Measurements from ENCODE around the gene SATB1. TPM values are rescaled to one million over a fixed set of nuclear protein-coding genes. Genes with fewer than 3 reads are reported as not detected.
"Not testable (repeated sequence)": the region's sequence is repeated elsewhere in the genome, so short reads cannot be mapped to it uniquely, and the experiment has no call there.

SATB1 gene
- polyA plus RNA-seq, 1 donor, result 27.2 TPM

GRCh38 chr3:18334837-18335601 is 90.1 kb downstream of the SATB1 start:
- Histone ChIP-seq H3K4me1 (ENCODE audit: control insufficient read depth, insufficient read depth, low read length) (no peaks in the 10 kb centered on the region), H3K27ac (ENCODE audit: low read length) (no peak overlapping the region), H3K36me3 (ENCODE audit: control insufficient read depth, insufficient read depth, low read length) (no peaks in the 10 kb centered on the region), H3K27me3 (ENCODE audit: control insufficient read depth, insufficient read depth, low read length) (no peaks in the 10 kb centered on the region), H3K4me3 (ENCODE audit: low read length) (no peak overlapping the region), H3K9me3 (ENCODE audit: control insufficient read depth, low read depth, low read length) (no peaks in the 10 kb centered on the region)
- DNase-seq, result no peak

GRCh38 chr3:18330772-18331441 is 94.2 kb downstream of the SATB1 start:
- H3K9me3 ChIP-seq (ENCODE audit: control insufficient read depth, low read depth, low read length); H3K36me3 ChIP-seq (ENCODE audit: control insufficient read depth, insufficient read depth, low read length); H3K27me3 ChIP-seq (ENCODE audit: control insufficient read depth, insufficient read depth, low read length); H3K4me3 ChIP-seq (ENCODE audit: low read length); H3K4me1 ChIP-seq (ENCODE audit: control insufficient read depth, insufficient read depth, low read length); H3K27ac ChIP-seq (ENCODE audit: low read length): not testable (repeated sequence)
- no CpG with 5 or more reads among the region's 25 CpGs for WGBS (ENCODE audit: insufficient coverage, low lambda C conversion rate)
- DNase-seq, result peak in 1 of 2 donors; percentile 17

GRCh38 chr3:18308096-18308650 is 117.0 kb downstream of the SATB1 start:
- Histone ChIP-seq H3K27ac (ENCODE audit: low read length) (no peak overlapping the region), H3K36me3 (ENCODE audit: control insufficient read depth, insufficient read depth, low read length) (no peaks in the 10 kb centered on the region), H3K27me3 (ENCODE audit: control insufficient read depth, insufficient read depth, low read length) (no peaks in the 10 kb centered on the region), H3K9me3 (ENCODE audit: control insufficient read depth, low read depth, low read length) (peaks cover 3% of the 10 kb centered on the region), H3K4me1 (ENCODE audit: control insufficient read depth, insufficient read depth, low read length) (no peaks in the 10 kb centered on the region), H3K4me3 (ENCODE audit: low read length) (no peak overlapping the region)
- DNase-seq, result no peak
- WGBS (ENCODE audit: insufficient coverage, low lambda C conversion rate), result 57% methylated on average over 5 of the region's 5 CpGs

- Histone ChIP-seq H3K9me3 (ENCODE audit: control insufficient read depth, low read depth, low read length) (peaks cover 2% of the 10 kb centered on the region), H3K27ac (ENCODE audit: low read length) (no peak overlapping the region), H3K36me3 (ENCODE audit: control insufficient read depth, insufficient read depth, low read length) (no peaks in the 10 kb centered on the region), H3K27me3 (ENCODE audit: control insufficient read depth, insufficient read depth, low read length) (no peaks in the 10 kb centered on the region), H3K4me1 (ENCODE audit: control insufficient read depth, insufficient read depth, low read length) (no peaks in the 10 kb centered on the region), H3K4me3 (ENCODE audit: low read length) (no peak overlapping the region)
- no CpG with 5 or more reads among the region's 1 CpG for WGBS (ENCODE audit: insufficient coverage, low lambda C conversion rate)
- DNase-seq, result no peak
These were observed 117.6 kb downstream of the SATB1 start for GRCh38 chr3:18307529-18307928.

GRCh38 chr3:18302517-18302916 is 122.6 kb downstream of the SATB1 start:
- Histone ChIP-seq H3K36me3 (ENCODE audit: control insufficient read depth, insufficient read depth, low read length) (no peaks in the 10 kb centered on the region), H3K4me1 (ENCODE audit: control insufficient read depth, insufficient read depth, low read length) (no peaks in the 10 kb centered on the region), H3K4me3 (ENCODE audit: low read length) (no peak overlapping the region), H3K9me3 (ENCODE audit: control insufficient read depth, low read depth, low read length) (no peaks in the 10 kb centered on the region), H3K27me3 (ENCODE audit: control insufficient read depth, insufficient read depth, low read length) (no peaks in the 10 kb centered on the region), H3K27ac (ENCODE audit: low read length) (no peak overlapping the region)
- DNase-seq, result no peak
- 80% methylated on average over 1 of the region's 1 CpG for WGBS (ENCODE audit: insufficient coverage, low lambda C conversion rate)

- no peak for DNase-seq
- H3K9me3 ChIP-seq (ENCODE audit: control insufficient read depth, low read depth, low read length), result peaks cover under 1% of the 10 kb centered on the region
- H3K27ac ChIP-seq (ENCODE audit: low read length), result no peak overlapping the region
- no peaks in the 10 kb centered on the region for H3K36me3 ChIP-seq (ENCODE audit: control insufficient read depth, insufficient read depth, low read length)
- no peak overlapping the region for H3K4me3 ChIP-seq (ENCODE audit: low read length)
- WGBS (ENCODE audit: insufficient coverage, low lambda C conversion rate), result no CpG with 5 or more reads among the region's 1 CpG
- no peaks in the 10 kb centered on the region for H3K27me3 ChIP-seq (ENCODE audit: control insufficient read depth, insufficient read depth, low read length)
- H3K4me1 ChIP-seq (ENCODE audit: control insufficient read depth, insufficient read depth, low read length), result no peaks in the 10 kb centered on the region
These were observed 123.4 kb downstream of the SATB1 start for GRCh38 chr3:18301781-18302180.

- no peak for DNase-seq
- Histone ChIP-seq H3K9me3 (ENCODE audit: control insufficient read depth, low read depth, low read length) (peaks cover 7% of the 10 kb centered on the region), H3K27ac (ENCODE audit: low read length) (no peak overlapping the region), H3K27me3 (ENCODE audit: control insufficient read depth, insufficient read depth, low read length) (no peaks in the 10 kb centered on the region), H3K36me3 (ENCODE audit: control insufficient read depth, insufficient read depth, low read length) (no peaks in the 10 kb centered on the region), H3K4me1 (ENCODE audit: control insufficient read depth, insufficient read depth, low read length) (no peaks in the 10 kb centered on the region), H3K4me3 (ENCODE audit: low read length) (no peak overlapping the region)
- WGBS (ENCODE audit: insufficient coverage, low lambda C conversion rate), result 89% methylated on average over 1 of the region's 3 CpGs
These were observed 124.2 kb downstream of the SATB1 start for GRCh38 chr3:18300916-18301315.

GRCh38 chr3:18297126-18297525 is 128.0 kb downstream of the SATB1 start:
- Histone ChIP-seq H3K4me3 (ENCODE audit: low read length) (no peak overlapping the region), H3K36me3 (ENCODE audit: control insufficient read depth, insufficient read depth, low read length) (no peaks in the 10 kb centered on the region), H3K27ac (ENCODE audit: low read length) (no peak overlapping the region), H3K4me1 (ENCODE audit: control insufficient read depth, insufficient read depth, low read length) (no peaks in the 10 kb centered on the region), H3K9me3 (ENCODE audit: control insufficient read depth, low read depth, low read length) (peaks cover 7% of the 10 kb centered on the region), H3K27me3 (ENCODE audit: control insufficient read depth, insufficient read depth, low read length) (no peaks in the 10 kb centered on the region)
- no peak for DNase-seq
